ENCODE results near the gene RNF111. TPM values are rescaled to one million over a fixed set of nuclear protein-coding genes. Genes with fewer than 3 reads are reported as not detected.

RNF111 gene
- total and polyA plus RNA-seq, 2 donors (not counting 1 experiment from before 2014, with no cell fraction given) = 19.3 to 20.9 TPM

- no peaks in the 10 kb centered on the region for H3K79me2 ChIP-seq (ENCODE audit: control insufficient read depth, insufficient read depth, low read length)
- H4K20me1 ChIP-seq (ENCODE audit: control insufficient read depth, extremely low read depth, insufficient read depth, low read length) = no peaks in the 10 kb centered on the region
- no peaks in the 10 kb centered on the region for H3K9me3 ChIP-seq (ENCODE audit: control insufficient read depth, insufficient read depth, low read depth, low read length)
- H2AFZ ChIP-seq (ENCODE audit: low read length) = no peak overlapping the region
- no peak overlapping the region for H3K9ac ChIP-seq (ENCODE audit: insufficient read depth, low read length)
- no peak for DNase-seq (ENCODE audit: low read depth in 2 of 2)
- H3K4me1 ChIP-seq (ENCODE audit: control insufficient read depth, extremely low read depth, insufficient read depth, low read length) = peaks cover 3% of the 10 kb centered on the region
- H3K4me2 ChIP-seq (ENCODE audit: extremely low read depth, insufficient read depth, low read length) = no peak overlapping the region
- no peaks in the 10 kb centered on the region for H3K27me3 ChIP-seq (ENCODE audit: control insufficient read depth, insufficient read depth, low read length)
- H3K36me3 ChIP-seq (ENCODE audit: control insufficient read depth, insufficient read depth, low read length) = no peaks in the 10 kb centered on the region
- no peak overlapping the region for H3K4me3 ChIP-seq (replicated peaks in 1 of 4; ENCODE audit: control extremely low read depth in 1 of 4, insufficient read depth in 1 of 4, low read depth in 3 of 4, low read length in 4 of 4)
- TF ChIP-seq, protein P1, sequence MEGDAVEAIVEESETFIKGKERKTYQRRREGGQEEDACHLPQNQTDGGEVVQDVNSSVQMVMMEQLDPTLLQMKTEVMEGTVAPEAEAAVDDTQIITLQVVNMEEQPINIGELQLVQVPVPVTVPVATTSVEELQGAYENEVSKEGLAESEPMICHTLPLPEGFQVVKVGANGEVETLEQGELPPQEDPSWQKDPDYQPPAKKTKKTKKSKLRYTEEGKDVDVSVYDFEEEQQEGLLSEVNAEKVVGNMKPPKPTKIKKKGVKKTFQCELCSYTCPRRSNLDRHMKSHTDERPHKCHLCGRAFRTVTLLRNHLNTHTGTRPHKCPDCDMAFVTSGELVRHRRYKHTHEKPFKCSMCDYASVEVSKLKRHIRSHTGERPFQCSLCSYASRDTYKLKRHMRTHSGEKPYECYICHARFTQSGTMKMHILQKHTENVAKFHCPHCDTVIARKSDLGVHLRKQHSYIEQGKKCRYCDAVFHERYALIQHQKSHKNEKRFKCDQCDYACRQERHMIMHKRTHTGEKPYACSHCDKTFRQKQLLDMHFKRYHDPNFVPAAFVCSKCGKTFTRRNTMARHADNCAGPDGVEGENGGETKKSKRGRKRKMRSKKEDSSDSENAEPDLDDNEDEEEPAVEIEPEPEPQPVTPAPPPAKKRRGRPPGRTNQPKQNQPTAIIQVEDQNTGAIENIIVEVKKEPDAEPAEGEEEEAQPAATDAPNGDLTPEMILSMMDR (conservative IDR thresholded peaks at IDR 0.05 in 1 of 2, IDR thresholded peaks at IDR 0.05 in 1 of 2; ENCODE audit: low read depth in 1 of 2, low read length in 2 of 2) = no peak
- no peak for TF ChIP-seq EZH2 (IDR thresholded peaks at IDR 0.05; ENCODE audit: low read length, missing control alignments)
- no peak overlapping the region for H3K27ac ChIP-seq (ENCODE audit: insufficient read depth, low read length)
These were observed 25.3 kb upstream of the RNF111 start for GRCh38 chr15:58962136-58962535.

DNA sequence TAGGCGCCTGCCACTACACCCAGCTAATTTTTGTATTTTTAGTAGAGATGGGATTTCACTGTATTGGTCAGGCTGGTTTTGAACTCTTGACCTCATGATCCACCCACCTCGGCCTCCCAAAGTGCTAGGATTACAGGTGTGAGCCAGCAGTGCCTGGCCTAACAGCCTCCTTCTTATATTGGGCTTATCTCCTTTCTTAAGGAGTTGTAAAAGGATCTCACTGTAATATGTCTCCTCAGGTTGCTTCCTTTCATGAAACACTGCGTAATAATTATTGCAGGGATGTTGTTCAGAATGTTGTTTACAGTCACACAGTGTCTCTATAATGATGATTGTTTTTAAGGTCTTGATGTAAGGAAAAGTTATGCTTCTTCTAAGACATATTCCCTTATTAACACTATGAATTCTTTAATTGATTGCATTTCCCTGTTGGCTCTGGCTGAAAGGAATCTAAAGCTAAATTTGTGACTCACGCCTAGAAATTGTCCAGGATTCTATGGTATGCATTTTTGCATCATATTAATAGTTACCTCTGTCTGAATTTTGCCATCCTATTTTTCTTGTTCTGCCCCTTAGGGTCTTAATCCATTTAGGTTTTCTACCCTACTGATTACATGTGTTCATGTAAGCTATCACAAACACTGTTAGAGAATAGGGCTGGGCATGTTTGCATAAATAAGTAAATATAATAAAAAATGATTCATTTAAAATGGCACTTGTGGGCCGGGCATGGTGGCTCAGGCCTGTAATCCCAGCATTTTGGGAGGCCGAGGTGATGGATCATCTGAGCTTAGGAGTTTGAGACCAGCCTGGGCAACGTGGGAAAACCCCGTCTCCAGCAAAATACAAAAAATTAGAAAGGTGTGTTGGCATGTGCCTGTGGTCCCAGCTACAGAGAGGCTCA, 24.5 kb upstream of the RNF111 start:
- Histone ChIP-seq H3K79me2 (ENCODE audit: control insufficient read depth, insufficient read depth, low read length) (no peaks in the 10 kb centered on the region), H3K36me3 (ENCODE audit: control insufficient read depth, insufficient read depth, low read length) (no peaks in the 10 kb centered on the region), H3K4me3 (replicated peaks in 1 of 4; ENCODE audit: control extremely low read depth in 1 of 4, insufficient read depth in 1 of 4, low read depth in 3 of 4, low read length in 4 of 4) (no peak overlapping the region), H3K4me2 (ENCODE audit: extremely low read depth, insufficient read depth, low read length) (no peak overlapping the region), H3K27ac (ENCODE audit: insufficient read depth, low read length) (no peak overlapping the region), H3K4me1 (ENCODE audit: control insufficient read depth, extremely low read depth, insufficient read depth, low read length) (peaks cover 3% of the 10 kb centered on the region), H3K9ac (ENCODE audit: insufficient read depth, low read length) (no peak overlapping the region), H3K27me3 (ENCODE audit: control insufficient read depth, insufficient read depth, low read length) (no peaks in the 10 kb centered on the region), H3K9me3 (ENCODE audit: control insufficient read depth, insufficient read depth, low read depth, low read length) (no peaks in the 10 kb centered on the region), H2AFZ (ENCODE audit: low read length) (no peak overlapping the region), H4K20me1 (ENCODE audit: control insufficient read depth, extremely low read depth, insufficient read depth, low read length) (no peaks in the 10 kb centered on the region)
- no peak for TF ChIP-seq EZH2 (IDR thresholded peaks at IDR 0.05; ENCODE audit: low read length, missing control alignments)
- TF ChIP-seq, protein P1 (conservative IDR thresholded peaks at IDR 0.05 in 1 of 2, IDR thresholded peaks at IDR 0.05 in 1 of 2; ENCODE audit: low read depth in 1 of 2, low read length in 2 of 2) = no peak
- DNase-seq (ENCODE audit: low read depth in 2 of 2) = peak in 1 of 2 donors; percentile 36

DNA sequence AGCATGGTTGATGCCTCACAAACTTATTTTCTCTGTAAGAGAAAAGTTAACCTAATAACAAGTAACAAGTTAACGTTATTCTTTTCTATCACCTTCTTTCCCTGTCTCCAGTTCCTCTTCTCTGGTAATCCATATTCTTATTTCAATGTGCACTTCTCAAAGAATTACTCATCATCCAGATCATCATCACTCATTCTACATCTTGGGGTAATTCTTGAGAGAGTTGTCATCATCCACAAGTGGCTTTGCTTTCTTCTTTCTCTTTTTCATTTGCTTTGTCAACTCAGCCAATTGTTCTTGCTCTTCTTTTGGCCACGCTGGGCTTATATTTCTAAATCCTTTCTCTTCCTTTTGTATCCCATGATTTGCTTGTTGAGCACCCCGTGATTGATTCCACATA, 20.8 kb upstream of the RNF111 start:
- Histone ChIP-seq H3K9ac (ENCODE audit: insufficient read depth, low read length) (no peak overlapping the region), H4K20me1 (ENCODE audit: control insufficient read depth, extremely low read depth, insufficient read depth, low read length) (no peaks in the 10 kb centered on the region), H3K79me2 (ENCODE audit: control insufficient read depth, insufficient read depth, low read length) (no peaks in the 10 kb centered on the region), H2AFZ (ENCODE audit: low read length) (no peak overlapping the region), H3K9me3 (ENCODE audit: control insufficient read depth, insufficient read depth, low read depth, low read length) (no peaks in the 10 kb centered on the region), H3K4me3 (replicated peaks in 1 of 4; ENCODE audit: control extremely low read depth in 1 of 4, insufficient read depth in 1 of 4, low read depth in 3 of 4, low read length in 4 of 4) (no peak overlapping the region), H3K27me3 (ENCODE audit: control insufficient read depth, insufficient read depth, low read length) (no peaks in the 10 kb centered on the region), H3K4me2 (ENCODE audit: extremely low read depth, insufficient read depth, low read length) (peak overlapping the region; percentile 8), H3K36me3 (ENCODE audit: control insufficient read depth, insufficient read depth, low read length) (no peaks in the 10 kb centered on the region), H3K27ac (ENCODE audit: insufficient read depth, low read length) (no peak overlapping the region), H3K4me1 (ENCODE audit: control insufficient read depth, extremely low read depth, insufficient read depth, low read length) (peaks cover 3% of the 10 kb centered on the region)
- peak in 1 of 2 donors; percentile 61 for DNase-seq (ENCODE audit: low read depth in 2 of 2)
- TF ChIP-seq EZH2 (IDR thresholded peaks at IDR 0.05; ENCODE audit: low read length, missing control alignments) = no peak
- TF ChIP-seq, protein P1 (conservative IDR thresholded peaks at IDR 0.05 in 1 of 2, IDR thresholded peaks at IDR 0.05 in 1 of 2; ENCODE audit: low read depth in 1 of 2, low read length in 2 of 2) = no peak

Data from fibroblast of lung (primary cell).